ENCODE results near the gene MAML3.

The MAML3 gene

DNA sequence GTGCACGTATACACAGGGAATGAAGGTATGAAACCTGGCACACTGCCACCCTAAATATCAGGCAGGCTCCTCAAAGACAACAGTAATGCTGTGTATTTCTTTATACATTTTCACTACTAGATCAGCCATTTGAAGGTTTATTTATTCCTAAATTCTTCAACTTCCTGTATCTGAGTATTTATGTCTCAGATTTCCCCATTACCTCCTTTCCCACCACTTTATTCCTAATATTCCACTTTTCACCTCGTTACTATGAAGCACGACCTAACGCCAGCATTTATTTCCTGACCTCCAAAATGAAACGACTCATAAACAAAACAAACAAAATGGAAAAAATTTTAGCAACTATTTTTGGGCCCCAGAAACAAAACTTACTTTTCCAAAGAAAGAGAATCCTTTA lies 69.6 kb downstream of the MAML3 start:
- Histone ChIP-seq H3K9me3 (ENCODE audit: control insufficient read depth in 2 of 2, low read length in 2 of 2) (no peaks in the 10 kb centered on the region), H3K27me3 (ENCODE audit: control insufficient read depth in 2 of 2, insufficient read depth in 2 of 2, low read length in 2 of 2) (no peaks in the 10 kb centered on the region), H3K36me3 (ENCODE audit: control insufficient read depth in 2 of 2, insufficient read depth in 2 of 2, low read length in 2 of 2) (no peaks in the 10 kb centered on the region), H3K4me1 (ENCODE audit: control insufficient read depth in 2 of 2, insufficient read depth in 2 of 2, low read length in 2 of 2) (no peaks in the 10 kb centered on the region), H3K27ac (ENCODE audit: low read depth in 2 of 2, low read length in 2 of 2) (no peak overlapping the region), H3K4me3 (ENCODE audit: low read length in 2 of 2) (no peak overlapping the region), H3K9ac (ENCODE audit: low read depth in 1 of 2, low read length in 2 of 2) (no peak overlapping the region)

GRCh38 chr4:140082391-140082755 lies 71.6 kb downstream of the MAML3 start:
- no peak overlapping the region for H3K9ac ChIP-seq (ENCODE audit: low read depth in 1 of 2, low read length in 2 of 2)
- no peaks in the 10 kb centered on the region for H3K4me1 ChIP-seq (ENCODE audit: control insufficient read depth in 2 of 2, insufficient read depth in 2 of 2, low read length in 2 of 2)
- no peaks in the 10 kb centered on the region for H3K27me3 ChIP-seq (ENCODE audit: control insufficient read depth in 2 of 2, insufficient read depth in 2 of 2, low read length in 2 of 2)
- no peaks in the 10 kb centered on the region for H3K36me3 ChIP-seq (ENCODE audit: control insufficient read depth in 2 of 2, insufficient read depth in 2 of 2, low read length in 2 of 2)
- no peak overlapping the region for H3K4me3 ChIP-seq (ENCODE audit: low read length in 2 of 2)
- H3K27ac ChIP-seq (ENCODE audit: low read depth in 2 of 2, low read length in 2 of 2): no peak overlapping the region
- H3K9me3 ChIP-seq (ENCODE audit: control insufficient read depth in 2 of 2, low read length in 2 of 2): no peaks in the 10 kb centered on the region

DNA sequence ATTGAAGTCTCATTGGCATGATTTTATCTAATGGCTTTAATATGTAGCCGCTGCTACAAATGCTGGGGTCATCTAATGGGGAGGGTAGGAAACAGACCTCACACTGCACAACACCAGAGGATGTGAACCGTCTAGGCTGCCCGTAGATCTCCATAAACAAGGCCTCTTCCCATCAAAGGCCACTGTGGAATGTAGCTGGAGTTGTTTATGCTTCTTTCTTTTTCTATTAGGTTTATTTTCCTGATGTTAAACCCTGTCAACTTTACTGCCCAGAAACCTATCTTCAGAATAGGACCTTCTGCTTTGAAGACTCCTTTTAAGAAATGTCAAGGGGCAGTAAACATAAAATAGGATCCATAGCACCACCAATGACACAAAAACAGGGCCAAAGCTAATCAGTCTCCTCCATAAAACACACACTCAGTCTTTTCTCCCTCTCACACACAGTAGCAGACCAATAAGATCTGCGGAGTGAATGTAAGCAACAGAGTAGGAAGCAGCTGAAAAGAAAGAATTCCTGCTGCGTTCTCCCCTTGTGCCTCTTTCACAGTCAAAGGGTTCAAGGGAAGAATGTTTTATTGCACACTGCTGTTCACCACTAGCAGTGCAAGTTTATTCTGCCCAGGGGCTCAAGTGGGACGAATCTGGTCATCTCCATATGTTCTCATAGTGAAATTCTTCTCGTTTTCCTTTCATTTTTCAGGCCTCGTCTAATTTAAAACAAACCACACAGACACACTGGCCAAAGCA lies 72.2 kb downstream of the MAML3 start:
- Histone ChIP-seq H3K4me3 (ENCODE audit: low read length in 2 of 2) (no peak overlapping the region), H3K27me3 (ENCODE audit: control insufficient read depth in 2 of 2, insufficient read depth in 2 of 2, low read length in 2 of 2) (no peaks in the 10 kb centered on the region), H3K36me3 (ENCODE audit: control insufficient read depth in 2 of 2, insufficient read depth in 2 of 2, low read length in 2 of 2) (no peaks in the 10 kb centered on the region), H3K9ac (ENCODE audit: low read depth in 1 of 2, low read length in 2 of 2) (no peak overlapping the region), H3K27ac (ENCODE audit: low read depth in 2 of 2, low read length in 2 of 2) (no peak overlapping the region), H3K4me1 (ENCODE audit: control insufficient read depth in 2 of 2, insufficient read depth in 2 of 2, low read length in 2 of 2) (no peaks in the 10 kb centered on the region), H3K9me3 (ENCODE audit: control insufficient read depth in 2 of 2, low read length in 2 of 2) (no peaks in the 10 kb centered on the region)

- Histone ChIP-seq H3K36me3 (ENCODE audit: control insufficient read depth in 2 of 2, insufficient read depth in 2 of 2, low read length in 2 of 2) (no peaks in the 10 kb centered on the region), H3K9me3 (ENCODE audit: control insufficient read depth in 2 of 2, low read length in 2 of 2) (no peaks in the 10 kb centered on the region), H3K27ac (ENCODE audit: low read depth in 2 of 2, low read length in 2 of 2) (no peak overlapping the region), H3K4me1 (ENCODE audit: control insufficient read depth in 2 of 2, insufficient read depth in 2 of 2, low read length in 2 of 2) (no peaks in the 10 kb centered on the region), H3K27me3 (ENCODE audit: control insufficient read depth in 2 of 2, insufficient read depth in 2 of 2, low read length in 2 of 2) (no peaks in the 10 kb centered on the region), H3K4me3 (ENCODE audit: low read length in 2 of 2) (no peak overlapping the region), H3K9ac (ENCODE audit: low read depth in 1 of 2, low read length in 2 of 2) (no peak overlapping the region)
These were observed 73.1 kb downstream of the MAML3 start for GRCh38 chr4:140080883-140081282.

GRCh38 chr4:140078366-140078765 lies 75.6 kb downstream of the MAML3 start:
- no peaks in the 10 kb centered on the region for H3K36me3 ChIP-seq (ENCODE audit: control insufficient read depth in 2 of 2, insufficient read depth in 2 of 2, low read length in 2 of 2)
- H3K9me3 ChIP-seq (ENCODE audit: control insufficient read depth in 2 of 2, low read length in 2 of 2): no peaks in the 10 kb centered on the region
- H3K27me3 ChIP-seq (ENCODE audit: control insufficient read depth in 2 of 2, insufficient read depth in 2 of 2, low read length in 2 of 2): no peaks in the 10 kb centered on the region
- no peak overlapping the region for H3K27ac ChIP-seq (ENCODE audit: low read depth in 2 of 2, low read length in 2 of 2)
- no peaks in the 10 kb centered on the region for H3K4me1 ChIP-seq (ENCODE audit: control insufficient read depth in 2 of 2, insufficient read depth in 2 of 2, low read length in 2 of 2)
- H3K9ac ChIP-seq (ENCODE audit: low read depth in 1 of 2, low read length in 2 of 2): no peak overlapping the region
- no peak overlapping the region for H3K4me3 ChIP-seq (ENCODE audit: low read length in 2 of 2)

- Histone ChIP-seq H3K36me3 (ENCODE audit: control insufficient read depth in 2 of 2, insufficient read depth in 2 of 2, low read length in 2 of 2) (no peaks in the 10 kb centered on the region), H3K4me1 (ENCODE audit: control insufficient read depth in 2 of 2, insufficient read depth in 2 of 2, low read length in 2 of 2) (no peaks in the 10 kb centered on the region), H3K27ac (ENCODE audit: low read depth in 2 of 2, low read length in 2 of 2) (no peak overlapping the region), H3K27me3 (ENCODE audit: control insufficient read depth in 2 of 2, insufficient read depth in 2 of 2, low read length in 2 of 2) (no peaks in the 10 kb centered on the region), H3K9ac (ENCODE audit: low read depth in 1 of 2, low read length in 2 of 2) (no peak overlapping the region), H3K4me3 (ENCODE audit: low read length in 2 of 2) (no peak overlapping the region), H3K9me3 (ENCODE audit: control insufficient read depth in 2 of 2, low read length in 2 of 2) (no peaks in the 10 kb centered on the region)
These were observed 77.7 kb downstream of the MAML3 start for GRCh38 chr4:140076307-140076706.

DNA sequence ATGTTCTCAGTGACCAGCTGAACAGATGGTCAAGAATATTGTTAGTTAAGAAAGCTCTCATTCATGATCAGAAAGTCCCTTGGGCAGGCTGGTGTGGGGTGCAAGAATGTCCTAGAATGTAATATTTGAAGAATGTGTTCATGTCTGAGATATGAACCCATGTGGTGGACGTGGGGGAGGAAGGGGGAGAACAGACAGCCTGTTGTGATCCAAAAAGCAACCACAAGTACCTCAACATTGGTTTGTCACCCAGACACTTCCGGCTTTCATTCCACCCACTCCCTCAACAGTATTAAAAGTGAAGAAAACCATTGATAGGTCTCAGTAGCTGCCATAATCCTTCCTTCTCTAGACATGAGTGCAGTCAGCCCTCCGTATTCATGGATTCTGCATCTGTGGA lies 82.2 kb downstream of the MAML3 start:
- Histone ChIP-seq H3K27me3 (ENCODE audit: control insufficient read depth in 2 of 2, insufficient read depth in 2 of 2, low read length in 2 of 2) (no peaks in the 10 kb centered on the region), H3K9me3 (ENCODE audit: control insufficient read depth in 2 of 2, low read length in 2 of 2) (no peaks in the 10 kb centered on the region), H3K36me3 (ENCODE audit: control insufficient read depth in 2 of 2, insufficient read depth in 2 of 2, low read length in 2 of 2) (no peaks in the 10 kb centered on the region), H3K27ac (ENCODE audit: low read depth in 2 of 2, low read length in 2 of 2) (no peak overlapping the region), H3K4me1 (ENCODE audit: control insufficient read depth in 2 of 2, insufficient read depth in 2 of 2, low read length in 2 of 2) (no peaks in the 10 kb centered on the region), H3K4me3 (ENCODE audit: low read length in 2 of 2) (no peak overlapping the region), H3K9ac (ENCODE audit: low read depth in 1 of 2, low read length in 2 of 2) (no peak overlapping the region)

GRCh38 chr4:140070973-140071372 lies 83.0 kb downstream of the MAML3 start:
- Histone ChIP-seq H3K27me3 (ENCODE audit: control insufficient read depth in 2 of 2, insufficient read depth in 2 of 2, low read length in 2 of 2) (no peaks in the 10 kb centered on the region), H3K9me3 (ENCODE audit: control insufficient read depth in 2 of 2, low read length in 2 of 2) (no peaks in the 10 kb centered on the region), H3K4me3 (ENCODE audit: low read length in 2 of 2) (no peak overlapping the region), H3K27ac (ENCODE audit: low read depth in 2 of 2, low read length in 2 of 2) (no peak overlapping the region), H3K9ac (ENCODE audit: low read depth in 1 of 2, low read length in 2 of 2) (no peak overlapping the region), H3K36me3 (ENCODE audit: control insufficient read depth in 2 of 2, insufficient read depth in 2 of 2, low read length in 2 of 2) (no peaks in the 10 kb centered on the region), H3K4me1 (ENCODE audit: control insufficient read depth in 2 of 2, insufficient read depth in 2 of 2, low read length in 2 of 2) (no peaks in the 10 kb centered on the region)

- no peaks in the 10 kb centered on the region for H3K4me1 ChIP-seq (ENCODE audit: control insufficient read depth in 2 of 2, insufficient read depth in 2 of 2, low read length in 2 of 2)
- H3K9ac ChIP-seq (ENCODE audit: low read depth in 1 of 2, low read length in 2 of 2): no peak overlapping the region
- H3K27ac ChIP-seq (ENCODE audit: low read depth in 2 of 2, low read length in 2 of 2): no peak overlapping the region
- H3K27me3 ChIP-seq (ENCODE audit: control insufficient read depth in 2 of 2, insufficient read depth in 2 of 2, low read length in 2 of 2): no peaks in the 10 kb centered on the region
- H3K9me3 ChIP-seq (ENCODE audit: control insufficient read depth in 2 of 2, low read length in 2 of 2): no peaks in the 10 kb centered on the region
- H3K36me3 ChIP-seq (ENCODE audit: control insufficient read depth in 2 of 2, insufficient read depth in 2 of 2, low read length in 2 of 2): no peaks in the 10 kb centered on the region
- no peak overlapping the region for H3K4me3 ChIP-seq (ENCODE audit: low read length in 2 of 2)
These were observed 83.6 kb downstream of the MAML3 start for GRCh38 chr4:140070366-140070765.

- Histone ChIP-seq H3K9me3 (ENCODE audit: control insufficient read depth in 2 of 2, low read length in 2 of 2) (no peaks in the 10 kb centered on the region), H3K27me3 (ENCODE audit: control insufficient read depth in 2 of 2, insufficient read depth in 2 of 2, low read length in 2 of 2) (no peaks in the 10 kb centered on the region), H3K4me3 (ENCODE audit: low read length in 2 of 2) (no peak overlapping the region), H3K27ac (ENCODE audit: low read depth in 2 of 2, low read length in 2 of 2) (no peak overlapping the region), H3K9ac (ENCODE audit: low read depth in 1 of 2, low read length in 2 of 2) (no peak overlapping the region), H3K4me1 (ENCODE audit: control insufficient read depth in 2 of 2, insufficient read depth in 2 of 2, low read length in 2 of 2) (no peaks in the 10 kb centered on the region), H3K36me3 (ENCODE audit: control insufficient read depth in 2 of 2, insufficient read depth in 2 of 2, low read length in 2 of 2) (no peaks in the 10 kb centered on the region)
These were observed 84.9 kb downstream of the MAML3 start for GRCh38 chr4:140069066-140069465.

GRCh38 chr4:140068271-140068670 lies 85.7 kb downstream of the MAML3 start:
- Histone ChIP-seq H3K9ac (ENCODE audit: low read depth in 1 of 2, low read length in 2 of 2) (no peak overlapping the region), H3K9me3 (ENCODE audit: control insufficient read depth in 2 of 2, low read length in 2 of 2) (no peaks in the 10 kb centered on the region), H3K36me3 (ENCODE audit: control insufficient read depth in 2 of 2, insufficient read depth in 2 of 2, low read length in 2 of 2) (no peaks in the 10 kb centered on the region), H3K4me1 (ENCODE audit: control insufficient read depth in 2 of 2, insufficient read depth in 2 of 2, low read length in 2 of 2) (no peaks in the 10 kb centered on the region), H3K27me3 (ENCODE audit: control insufficient read depth in 2 of 2, insufficient read depth in 2 of 2, low read length in 2 of 2) (no peaks in the 10 kb centered on the region), H3K4me3 (ENCODE audit: low read length in 2 of 2) (no peak overlapping the region), H3K27ac (ENCODE audit: low read depth in 2 of 2, low read length in 2 of 2) (no peak overlapping the region)
